HG03457 (cell line): ENCODE measurements around the gene MAGEF1.

ENCODE experiments used
- ATAC-seq: cut with Tn5 transposase; IDR thresholded peaks from one replicate; pipeline ENCODE4 v1.9.1; 2021; ENCODE audit warnings: moderate number of reproducible peaks; ENCODE audit not compliant: unreplicated experiment

Gene MAGEF1

DNA sequence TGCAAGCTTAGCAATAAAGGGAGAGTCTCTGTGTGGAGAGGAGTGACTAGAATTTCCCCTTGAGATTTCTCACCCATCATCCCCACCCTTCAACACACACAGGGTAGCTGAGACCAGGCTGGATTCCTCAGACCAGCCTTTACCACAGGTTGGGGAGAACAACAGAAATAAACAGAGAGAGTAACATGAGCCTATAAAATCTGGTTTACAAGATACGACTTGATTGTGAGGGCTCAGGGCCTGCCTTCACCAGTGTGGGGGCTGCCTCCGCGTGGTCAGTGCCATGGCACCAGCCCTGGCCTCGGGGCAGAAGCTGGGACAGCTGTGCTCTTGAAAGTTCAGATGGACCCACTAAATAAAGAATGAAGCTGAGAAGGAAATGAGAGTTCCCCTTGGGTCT lies 14.6 kb upstream of the MAGEF1 start:
- ATAC-seq, result no peak

DNA sequence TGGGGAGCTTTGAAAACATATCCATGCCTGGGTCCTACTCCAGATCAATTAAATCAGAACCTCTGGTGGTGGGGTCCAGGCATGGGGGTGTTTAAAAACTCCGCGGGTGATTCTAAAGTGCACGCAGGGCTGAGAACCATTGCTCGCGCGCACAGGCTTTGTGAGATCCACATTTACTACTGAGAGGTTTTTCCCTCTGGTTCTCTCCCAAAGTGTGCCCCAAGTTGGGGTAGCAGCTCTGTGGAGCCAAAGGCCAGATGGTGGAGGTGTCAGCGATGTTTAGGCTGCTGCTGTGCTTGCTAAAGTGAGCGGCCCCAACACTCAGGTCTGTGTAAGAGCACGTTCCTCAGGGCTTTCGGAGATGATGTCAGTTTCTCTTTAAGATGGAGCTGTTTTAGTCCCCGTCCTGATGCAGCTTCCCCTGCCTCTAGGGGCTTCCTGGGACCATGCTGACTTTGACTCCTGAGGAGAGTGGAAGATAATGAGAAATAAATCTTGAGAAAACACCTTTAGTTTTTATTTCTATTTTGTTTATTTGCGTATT lies 13.4 kb upstream of the MAGEF1 start:
- ATAC-seq, result no peak

DNA sequence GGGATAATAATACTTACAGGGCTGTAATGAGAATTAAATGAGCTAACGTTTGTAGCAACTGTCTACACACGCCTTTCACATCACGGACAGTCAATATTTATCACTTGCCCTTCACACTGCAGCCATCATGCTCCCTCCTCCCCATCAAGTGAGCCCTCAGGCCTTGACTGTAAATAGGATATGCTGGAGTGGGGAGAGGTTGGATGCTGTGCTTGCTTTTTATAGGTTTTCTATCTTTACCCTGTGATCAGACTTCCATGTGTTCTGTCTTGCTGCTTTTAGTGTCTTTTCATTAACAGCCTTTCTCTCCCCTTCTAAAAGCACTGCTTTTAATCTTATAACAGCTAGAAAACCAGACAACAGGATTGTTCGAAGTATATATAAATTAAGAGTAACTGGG lies 12.8 kb upstream of the MAGEF1 start:
- ATAC-seq, result no peak

- ATAC-seq, result no peak
Measured at GRCh38 chr3:184719709-184720108, 7.8 kb upstream of the MAGEF1 start.

DNA sequence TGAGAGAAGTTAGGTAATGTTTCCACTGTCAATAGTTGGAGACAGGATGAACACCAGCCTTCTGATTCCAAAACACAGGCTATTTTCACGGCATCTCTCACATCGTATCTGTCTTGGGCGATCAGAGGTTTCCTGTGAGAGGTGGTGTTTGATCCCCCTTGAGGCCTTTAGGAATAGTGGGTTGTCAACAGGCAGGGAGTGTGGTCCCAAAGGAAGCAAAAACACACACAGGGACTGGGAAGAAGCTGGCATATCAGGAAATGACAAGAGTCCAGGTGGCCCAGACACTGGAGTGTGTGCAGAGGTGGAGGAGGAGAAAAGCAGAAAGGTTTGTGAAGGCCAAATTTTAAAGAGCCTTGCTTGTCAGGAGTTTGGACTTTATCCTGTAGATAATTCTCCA lies 6.6 kb upstream of the MAGEF1 start:
- ATAC-seq, result no peak

GRCh38 chr3:184717399-184717983 lies 5.6 kb upstream of the MAGEF1 start:
- no peak for ATAC-seq

DNA sequence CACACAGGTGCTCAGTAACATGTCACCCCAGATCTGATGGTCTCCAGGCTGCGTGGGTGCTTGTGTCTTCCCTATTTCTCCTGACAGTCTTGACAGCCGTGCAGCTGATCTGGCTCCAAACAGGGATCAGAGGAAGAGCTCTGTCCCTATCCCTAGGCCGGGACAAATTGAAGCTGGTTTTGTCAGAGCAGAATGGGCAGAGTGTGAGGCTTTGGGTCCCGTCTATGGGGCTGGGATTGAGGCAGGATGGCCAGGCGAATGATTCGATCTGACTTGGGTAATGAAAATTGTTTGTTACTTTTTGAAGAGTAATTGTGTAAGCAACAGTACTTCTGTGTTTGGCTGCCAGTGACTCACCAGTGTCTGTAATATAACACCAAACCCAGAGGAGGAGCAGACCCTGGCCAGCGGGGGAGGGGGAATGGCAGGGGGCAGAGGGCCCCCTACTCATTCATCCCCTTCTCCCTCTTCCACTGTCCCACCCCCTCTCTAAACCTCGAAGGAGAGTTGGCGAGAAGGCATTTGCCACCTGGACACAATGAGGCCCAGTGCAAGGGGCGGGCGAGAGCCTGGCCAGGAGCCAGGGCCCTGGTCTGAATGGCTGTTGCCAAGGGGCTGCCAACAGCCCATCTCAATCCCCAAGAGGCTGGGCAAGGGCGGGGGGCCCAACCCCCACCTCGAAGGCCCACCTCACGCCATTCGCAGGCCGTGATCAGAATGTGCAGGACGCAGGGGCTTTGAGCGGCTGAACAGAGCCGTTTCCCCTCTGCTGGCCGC lies 4.9 kb upstream of the MAGEF1 start:
- no peak for ATAC-seq

DNA sequence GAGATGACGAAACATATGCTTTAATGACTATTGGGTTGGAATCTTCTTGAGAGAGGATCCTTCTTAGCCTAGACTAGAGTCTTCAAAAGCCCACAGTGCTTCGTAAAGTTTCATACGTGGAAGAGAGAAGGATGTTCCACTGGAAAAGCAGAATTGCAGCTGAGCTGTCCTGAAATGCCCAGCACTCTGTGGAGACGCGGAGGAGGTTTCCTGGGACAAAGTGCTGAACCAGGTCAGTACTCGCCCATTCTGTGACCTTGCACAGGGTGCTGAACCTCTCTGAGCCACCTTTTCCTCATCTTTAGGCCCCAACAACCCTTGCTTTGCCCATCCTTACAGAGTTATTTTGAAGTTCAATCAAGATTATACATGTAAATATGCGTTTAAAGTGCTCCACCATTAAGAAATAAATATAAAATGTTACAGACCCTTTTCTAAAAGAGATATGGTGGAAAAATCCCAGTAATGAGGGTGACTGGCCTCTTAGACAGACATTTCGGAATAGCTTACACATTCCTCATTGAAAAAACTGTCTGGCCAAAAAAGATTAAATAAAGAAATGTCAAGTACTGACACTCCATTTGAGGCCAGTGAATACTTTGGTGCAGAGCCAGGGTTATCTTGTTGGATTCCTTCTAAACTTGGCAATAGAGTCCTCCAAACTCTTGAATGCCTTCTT lies 4.2 kb upstream of the MAGEF1 start:
- no peak for ATAC-seq

GRCh38 chr3:184713521-184713920 lies 1.7 kb upstream of the MAGEF1 start:
- no peak for ATAC-seq

DNA sequence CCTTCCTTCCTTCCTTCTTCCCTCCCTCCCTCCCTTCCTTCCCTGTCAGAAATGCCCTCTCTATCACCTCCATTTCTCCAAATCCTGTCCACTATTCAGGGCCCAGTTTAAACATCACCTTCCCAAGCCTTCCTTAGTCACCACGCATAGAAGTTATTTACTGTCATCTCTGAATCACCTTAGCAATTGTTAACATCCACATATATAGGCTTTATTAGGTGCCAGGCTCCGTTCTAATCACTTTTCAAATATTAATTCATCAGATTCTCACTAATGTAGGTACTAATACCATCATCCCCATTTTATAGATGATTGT lies 1.1 kb upstream of the MAGEF1 start:
- no peak for ATAC-seq

DNA sequence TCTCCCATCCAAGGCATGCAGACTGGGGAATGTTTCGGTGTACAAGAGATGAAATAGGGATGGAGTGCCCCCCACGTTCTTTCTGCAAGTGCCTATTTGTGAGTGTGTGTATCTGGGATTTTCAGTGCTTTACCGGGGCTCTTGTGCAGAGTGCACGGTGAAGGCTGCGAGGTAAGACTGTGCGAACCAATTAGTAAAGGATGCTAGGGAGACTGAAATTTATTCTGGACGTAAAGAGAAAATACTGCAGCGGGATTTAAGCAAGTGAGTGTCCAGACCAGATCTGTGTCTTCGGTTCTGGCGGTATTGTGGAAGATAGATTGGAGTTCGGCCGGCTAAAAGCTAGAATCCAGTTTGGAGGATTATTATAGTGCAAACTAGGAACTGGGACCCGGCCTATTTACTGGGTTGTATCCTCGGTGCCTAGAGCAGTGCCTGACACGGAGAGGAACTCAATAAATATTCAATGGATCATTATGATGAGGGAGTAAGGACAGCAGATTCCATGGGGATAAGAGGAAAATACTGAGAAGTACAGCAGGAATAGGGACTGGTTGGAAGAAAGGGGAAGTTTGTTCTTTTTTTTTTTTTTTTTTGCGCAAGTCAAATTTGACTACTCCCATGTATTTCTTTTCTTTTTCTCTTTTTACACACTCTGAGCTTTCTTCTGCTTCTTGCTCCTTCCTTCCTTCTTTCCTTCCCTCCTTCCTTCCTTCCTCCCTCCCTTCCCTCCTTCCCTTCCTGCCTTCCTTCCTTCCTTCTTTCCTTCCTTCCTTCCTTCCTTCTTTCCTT lies 580 bp upstream of the MAGEF1 start:
- peak; percentile 13 for ATAC-seq

DNA sequence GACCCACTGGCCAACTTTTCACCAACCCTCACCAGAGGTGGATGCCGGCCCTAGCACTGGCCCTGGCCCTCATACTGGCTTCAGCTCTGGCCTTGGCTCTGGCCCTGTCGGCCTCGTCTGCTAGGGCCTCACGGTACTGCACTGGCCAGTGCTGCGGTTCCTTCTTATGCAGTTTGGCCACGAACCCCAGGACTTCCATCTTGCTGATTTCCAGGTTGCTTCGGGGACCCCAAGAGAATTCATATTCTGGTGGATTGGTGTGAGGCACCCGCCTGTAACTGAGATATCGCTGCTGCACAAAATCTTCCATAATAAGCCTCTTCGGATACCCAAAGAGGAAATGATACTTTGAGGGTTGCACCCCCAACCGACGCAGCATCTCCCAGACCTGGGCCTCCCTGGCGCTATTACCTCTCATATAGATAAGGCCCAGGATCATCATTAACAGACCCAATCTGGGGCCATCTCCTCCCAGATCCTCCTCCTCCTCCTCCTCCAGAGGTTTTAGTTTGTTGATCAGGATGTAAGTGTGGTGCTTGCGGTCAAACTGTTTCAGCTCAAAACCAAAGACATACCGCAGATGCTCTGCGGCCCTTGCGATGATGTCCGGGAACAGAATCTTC lies 883 bp downstream of the MAGEF1 start:
- peak; percentile 39 for ATAC-seq

DNA sequence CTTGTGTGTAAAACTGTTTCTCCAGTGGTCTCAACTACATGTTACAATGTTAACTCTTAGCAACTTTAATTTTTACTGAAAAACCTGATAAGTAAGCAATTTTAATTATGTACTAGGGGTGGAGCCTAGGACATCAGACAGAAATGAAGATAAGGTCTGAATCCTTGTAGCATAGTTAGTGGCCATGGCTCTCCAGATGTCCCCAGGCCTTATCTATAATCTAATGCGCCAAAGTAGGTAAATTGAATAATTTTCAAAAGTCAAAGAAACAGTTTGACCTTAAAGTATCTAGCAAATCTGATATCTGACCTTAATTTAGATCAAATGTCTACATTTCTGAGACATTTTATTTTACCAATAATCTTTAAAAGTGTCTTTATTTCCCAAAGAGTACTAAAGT lies 8.2 kb downstream of the MAGEF1 start:
- ATAC-seq, result no peak

- no peak for ATAC-seq
Measured at GRCh38 chr3:184700759-184701158, 11.1 kb downstream of the MAGEF1 start.

DNA sequence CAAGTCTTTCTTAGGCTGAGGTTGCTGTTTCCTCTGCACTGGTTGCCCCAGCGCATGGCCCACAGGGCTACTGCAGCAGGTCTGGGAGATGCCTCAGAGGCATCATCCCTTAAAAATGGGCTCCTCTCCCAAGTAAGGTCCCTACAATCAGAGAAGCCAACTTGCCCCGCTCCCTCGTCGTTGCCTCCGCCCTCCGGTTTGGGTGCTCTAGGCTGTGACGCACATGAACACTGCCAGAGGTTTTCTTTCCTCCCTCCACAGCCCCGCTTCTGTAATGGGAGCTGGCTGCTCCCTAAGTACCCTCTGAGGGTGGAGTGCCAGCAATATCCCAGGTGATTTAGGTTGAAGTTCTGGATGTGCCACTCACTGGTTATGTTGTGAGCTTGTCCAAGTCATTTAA lies 14.0 kb downstream of the MAGEF1 start:
- ATAC-seq, result no peak

- ATAC-seq, result no peak
Measured at GRCh38 chr3:184696697-184697096, 15.2 kb downstream of the MAGEF1 start.

- ATAC-seq, result no peak
Measured at GRCh38 chr3:184694716-184695115, 17.1 kb downstream of the MAGEF1 start.

DNA sequence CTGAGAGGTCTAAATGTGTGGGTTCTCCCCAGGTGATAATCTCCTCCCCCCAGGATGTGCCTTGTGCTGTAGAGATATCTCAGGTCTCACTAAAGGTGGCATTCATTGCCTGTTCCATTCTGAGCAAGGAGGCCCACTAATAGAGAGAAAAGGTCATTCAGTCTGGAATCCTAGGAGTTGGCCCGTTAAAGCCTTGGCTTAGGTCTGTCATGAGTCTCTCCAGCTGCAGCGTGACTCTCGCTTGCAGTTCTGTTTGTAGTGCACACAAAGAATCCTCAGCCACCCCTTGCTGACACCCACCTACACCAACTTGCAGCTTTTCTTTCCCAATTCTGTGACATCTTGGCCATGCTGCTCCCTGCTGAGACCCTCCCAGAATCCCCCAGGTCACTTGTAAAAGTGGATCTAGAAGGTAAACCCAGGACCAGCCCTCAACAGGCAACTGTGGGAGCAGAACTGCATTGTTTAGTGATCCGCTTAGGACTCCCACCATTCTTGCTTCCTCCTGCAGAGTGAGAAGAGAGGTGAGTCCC lies 17.7 kb downstream of the MAGEF1 start:
- no peak for ATAC-seq

- no peak for ATAC-seq
Measured at GRCh38 chr3:184693011-184693975, 18.6 kb downstream of the MAGEF1 start.
